DMS114 treated with DMSO at 0.1 percent for 48 hours (cell line): ENCODE results near the gene APLP2.

ENCODE experiments used
- DNase-seq: peaks from one replicate; lab custom pipeline; 2025; ENCODE audit not compliant: unreplicated experiment; lab: John Stamatoyannopoulos, UW

APLP2 gene

DNA sequence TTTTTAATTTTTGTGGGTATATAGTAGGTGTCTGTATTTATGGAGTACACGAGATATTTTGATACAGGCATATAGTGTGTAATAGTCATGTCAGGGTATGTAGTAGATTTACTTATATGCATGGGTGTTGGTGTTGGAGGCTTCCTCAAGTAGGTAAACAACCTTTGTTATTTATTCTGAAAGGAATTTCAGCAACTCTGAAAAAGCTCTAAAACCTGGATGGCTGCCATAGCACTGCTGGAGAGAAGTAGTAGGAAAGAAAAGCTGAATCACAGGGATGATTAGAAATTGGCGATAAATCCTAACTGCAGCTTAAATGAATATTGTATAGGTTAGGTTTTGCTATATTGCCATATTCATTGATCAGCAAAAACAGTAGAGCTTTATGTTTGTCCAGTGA, 45.5 kb downstream of the APLP2 start:
- DNase-seq: no peak

- DNase-seq: no peak
Observed at GRCh38 chr11:130118165-130118564, 48.5 kb downstream of the APLP2 start.

GRCh38 chr11:130118636-130119387, 49.1 kb downstream of the APLP2 start:
- no peak for DNase-seq

- DNase-seq: no peak
Observed at GRCh38 chr11:130120045-130120444, 50.4 kb downstream of the APLP2 start.

GRCh38 chr11:130121445-130121978, 51.8 kb downstream of the APLP2 start:
- DNase-seq: no peak

- no peak for DNase-seq
Observed at GRCh38 chr11:130122141-130122575, 52.5 kb downstream of the APLP2 start.

GRCh38 chr11:130123414-130124040, 53.8 kb downstream of the APLP2 start:
- no peak for DNase-seq

DNA sequence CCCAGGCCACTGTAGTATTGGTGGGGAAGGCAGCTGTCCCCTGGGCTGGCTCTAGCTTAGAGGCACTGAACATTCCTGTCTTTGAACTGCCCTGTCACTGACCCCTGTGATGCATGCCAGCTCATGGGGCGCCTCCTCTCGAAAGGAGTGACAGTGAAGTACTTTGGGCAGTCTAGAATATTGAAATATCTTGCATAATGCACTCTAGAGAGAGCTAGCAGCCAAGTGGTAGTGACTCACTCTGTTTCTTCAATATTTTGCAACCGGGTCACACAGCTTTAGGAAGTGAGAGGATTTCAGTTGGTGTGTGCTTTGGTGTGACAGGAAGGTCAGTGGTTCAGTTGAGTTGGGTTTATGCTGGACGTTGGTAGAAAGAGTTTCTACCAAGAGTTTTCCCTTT, 54.4 kb downstream of the APLP2 start:
- DNase-seq: no peak

DNA sequence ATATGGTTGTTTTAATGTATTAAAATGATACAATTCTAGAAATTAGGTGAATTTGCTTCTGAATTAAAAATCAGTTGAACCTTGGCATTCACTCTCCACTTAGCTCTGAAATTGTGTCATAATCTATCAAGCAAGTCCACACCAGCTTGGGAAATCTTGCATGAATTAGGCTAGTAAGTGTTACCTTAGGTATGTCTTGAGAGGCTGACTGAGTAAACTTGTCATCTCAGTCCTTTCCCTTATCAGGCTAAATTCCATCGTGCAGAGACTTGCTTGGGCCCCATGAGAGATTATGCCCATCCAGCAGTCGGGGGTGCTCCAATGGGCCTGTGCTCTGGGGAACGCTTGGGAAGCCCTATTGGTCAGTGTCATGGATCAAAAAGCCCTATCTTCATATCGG, 55.9 kb downstream of the APLP2 start:
- DNase-seq: no peak

DNA sequence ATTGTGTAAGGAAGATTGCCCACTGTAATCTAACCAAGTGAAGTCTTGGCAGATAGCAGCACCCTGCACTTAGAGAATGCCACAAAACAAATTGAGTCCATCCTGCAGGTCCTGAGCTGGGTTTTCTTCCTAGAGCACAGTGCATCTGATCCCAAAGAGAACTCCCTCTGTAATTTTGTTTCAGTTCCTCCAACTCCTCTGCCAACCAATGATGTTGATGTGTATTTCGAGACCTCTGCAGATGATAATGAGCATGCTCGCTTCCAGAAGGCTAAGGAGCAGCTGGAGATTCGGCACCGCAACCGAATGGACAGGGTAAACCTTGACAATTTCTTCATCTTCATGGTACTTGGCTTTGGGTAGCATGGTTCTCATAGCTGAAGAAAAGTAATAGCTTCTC, 56.8 kb downstream of the APLP2 start:
- DNase-seq: no peak

DNA sequence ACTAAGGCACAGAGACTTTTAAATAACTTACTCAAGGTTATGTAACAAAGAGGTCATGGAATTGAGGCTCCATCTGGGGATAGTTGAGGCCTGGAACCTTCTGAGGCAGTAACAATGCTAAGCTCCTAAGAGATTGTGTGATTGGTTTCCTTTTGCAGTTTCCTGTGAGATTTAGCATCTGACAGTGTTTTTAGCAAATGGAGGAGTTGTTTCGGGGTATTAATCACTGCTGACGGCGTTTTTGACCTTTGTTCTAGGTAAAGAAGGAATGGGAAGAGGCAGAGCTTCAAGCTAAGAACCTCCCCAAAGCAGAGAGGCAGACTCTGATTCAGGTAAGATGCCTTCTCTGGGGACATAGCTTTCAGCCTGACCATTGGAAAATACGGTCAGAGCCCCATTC, 57.8 kb downstream of the APLP2 start:
- DNase-seq: no peak

- DNase-seq: no peak
Observed at GRCh38 chr11:130128626-130129025, 58.9 kb downstream of the APLP2 start.

GRCh38 chr11:130129922-130130321, 60.2 kb downstream of the APLP2 start:
- no peak for DNase-seq

- peak; percentile 11 for DNase-seq
Observed at GRCh38 chr11:130131961-130132850, 62.5 kb downstream of the APLP2 start.

- no peak for DNase-seq
Observed at GRCh38 chr11:130133716-130134115, 64.0 kb downstream of the APLP2 start.

DNA sequence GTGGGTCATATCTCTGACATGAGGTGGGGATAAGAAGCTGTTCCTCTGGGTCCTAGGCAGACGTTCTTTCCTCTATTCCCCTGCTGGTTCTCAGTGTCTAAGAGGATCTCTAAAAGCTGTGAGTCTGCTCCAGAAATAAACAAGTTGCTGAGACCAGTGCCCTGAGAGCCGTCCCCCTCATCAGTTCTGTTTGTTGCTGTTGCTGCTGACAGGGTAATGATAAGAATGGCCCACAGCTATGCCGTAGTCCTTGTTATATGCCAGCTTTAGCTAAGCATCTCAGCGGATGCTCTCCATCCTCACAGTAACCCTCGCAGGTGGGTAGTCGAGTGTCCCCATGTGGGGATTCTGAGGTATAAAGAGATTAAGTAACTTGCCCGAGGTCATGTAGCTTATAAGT, 66.4 kb downstream of the APLP2 start:
- no peak for DNase-seq

DNA sequence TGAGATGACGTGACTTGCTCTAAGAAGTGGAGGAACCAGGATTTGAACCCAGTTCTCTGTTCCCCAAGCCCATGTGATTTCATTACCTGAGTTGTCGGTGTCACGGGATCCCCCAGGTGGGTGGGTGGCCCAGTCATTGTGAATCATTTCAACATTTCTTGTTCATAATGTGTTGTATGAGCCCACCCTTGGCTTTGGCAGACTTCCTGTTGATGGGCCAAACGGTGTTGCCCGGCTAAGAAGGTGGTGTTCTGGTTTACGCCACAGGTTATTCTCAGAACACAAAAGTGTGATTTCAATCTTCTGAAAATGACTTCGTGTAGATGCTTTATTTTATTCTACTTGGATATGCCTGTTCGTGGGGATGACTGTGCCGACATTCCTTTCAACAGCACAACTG, 68.3 kb downstream of the APLP2 start:
- no peak for DNase-seq

DNA sequence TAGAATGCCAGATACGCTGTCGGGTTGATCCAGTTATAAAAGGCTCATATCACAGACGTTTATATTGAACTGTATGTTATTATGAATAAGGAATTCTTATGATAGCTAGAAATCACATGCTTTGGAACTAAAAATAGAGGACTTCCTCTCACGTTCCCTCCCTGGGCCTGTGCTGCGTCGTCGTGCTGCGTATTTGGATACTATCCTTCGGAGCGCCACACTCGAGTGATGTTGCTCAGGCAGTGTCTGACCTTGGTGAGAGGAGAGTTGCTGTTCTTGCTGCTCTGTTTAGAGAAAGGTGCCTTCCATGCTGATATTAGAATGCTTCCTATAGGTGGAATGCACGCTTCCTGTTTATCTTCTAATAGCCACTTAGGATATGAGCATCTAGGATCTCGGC, 69.7 kb downstream of the APLP2 start:
- no peak for DNase-seq

GRCh38 chr11:130141561-130142341, 72.1 kb downstream of the APLP2 start:
- DNase-seq: no peak

DNA sequence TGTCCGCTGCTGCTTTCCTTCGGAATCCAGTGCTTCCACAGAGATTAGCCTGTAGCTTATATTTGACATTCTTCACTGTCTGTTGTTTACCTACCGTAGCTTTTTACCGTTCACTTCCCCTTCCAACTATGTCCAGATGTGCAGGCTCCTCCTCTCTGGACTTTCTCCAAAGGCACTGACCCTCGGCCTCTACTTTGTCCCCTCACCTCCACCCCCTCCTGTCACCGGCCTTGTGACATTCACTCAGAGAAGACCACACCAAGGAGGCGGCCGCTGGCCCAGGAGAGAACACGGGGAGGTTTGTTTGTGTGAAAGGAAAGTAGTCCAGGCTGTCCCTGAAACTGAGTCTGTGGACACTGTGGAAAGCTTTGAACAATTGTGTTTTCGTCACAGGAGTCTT, 74.4 kb downstream of the APLP2 start:
- no peak for DNase-seq

- DNase-seq: no peak
Observed at GRCh38 chr11:130144861-130145281, 75.2 kb downstream of the APLP2 start.
